HEK293 (cell line): Measurements from ENCODE around the gene PRM3.

Experiments used
- CTCF ChIA-PET: fragments of 350-600 bp; formaldehyde crosslinking; extraction: SDS; loops from one replicate; lab custom pipeline; 2021; ENCODE audit warnings: antibody characterized with exemption; lab: Yijun Ruan, JAX
- POLR2A ChIA-PET: fragments of 300-600 bp; formaldehyde crosslinking; extraction: SDS; loops from one replicate; lab custom pipeline; 2020; ENCODE audit warnings: antibody characterized with exemption, inconsistent platforms; lab: Yijun Ruan, JAX
- H3K27ac ChIP-seq: fragments of 200-500 bp; sonication (Bioruptor generic); 2 replicates; pipeline ENCODE4 v1.5.1; 2014; ENCODE audit warnings: low read depth, low read length, control low read depth, inconsistent platforms; ENCODE audit errors: extremely low read depth
- H3K36me3 ChIP-seq, 2 experiments: fragments of 200-500 bp in 1 of 2; sonication (Bioruptor generic) in 1 of 2; 1 replicate in 1 of 2; 2 replicates in 1 of 2; pipeline ENCODE4 v1.5.1; 2014 to 2017; ENCODE audit warnings: inconsistent platforms in 2 of 2, low read length in 2 of 2; ENCODE audit not compliant: control insufficient read depth in 2 of 2, insufficient read depth in 1 of 2
- H3K4me1 ChIP-seq: fragments of 200-500 bp; sonication (Bioruptor generic); 2 replicates; pipeline ENCODE4 v1.5.1; 2014; ENCODE audit warnings: mild to moderate bottlenecking, low read length, inconsistent platforms; ENCODE audit not compliant: control insufficient read depth, insufficient read depth
- H3K4me3 ChIP-seq: 2 replicates; pipeline ENCODE4 v1.5.1; 2011; ENCODE audit warnings: low read depth, mild to moderate bottlenecking, control low read depth, low read length, moderate library complexity
- H3K9me3 ChIP-seq: fragments of 200-500 bp; sonication (Bioruptor generic); 2 replicates; pipeline ENCODE4 v1.5.1; 2014; ENCODE audit warnings: low read depth, low read length, inconsistent platforms; ENCODE audit not compliant: control insufficient read depth, insufficient read depth
- BCL11A ChIP-seq: fragments of 450-650 bp; formaldehyde crosslinking; IDR thresholded peaks from 2 replicates; pipeline ENCODE4 v1.5.1; 2016; ENCODE audit warnings: low read depth, missing biosample characterization, missing genetic modification characterization
- GLI4 ChIP-seq: fragments of 450-650 bp; formaldehyde crosslinking; IDR thresholded peaks from 2 replicates; pipeline ENCODE4 v1.5.1; 2016; ENCODE audit warnings: missing biosample characterization, missing genetic modification characterization
- RBAK ChIP-seq: fragments of 450-650 bp; formaldehyde crosslinking; IDR thresholded peaks from 2 replicates; pipeline ENCODE4 v1.5.1; 2016; ENCODE audit warnings: missing biosample characterization, missing genetic modification characterization
- SP7 ChIP-seq: fragments of 450-650 bp; formaldehyde crosslinking; IDR thresholded peaks from 2 replicates; pipeline ENCODE4 v1.5.1; 2016; ENCODE audit warnings: missing biosample characterization, missing genetic modification characterization
- ZFP69B ChIP-seq: fragments of 450-650 bp; formaldehyde crosslinking; IDR thresholded peaks from 2 replicates; pipeline ENCODE4 v1.5.1; 2016; ENCODE audit warnings: missing biosample characterization, missing genetic modification characterization
- ZNF132 ChIP-seq: fragments of 450-650 bp; formaldehyde crosslinking; IDR thresholded peaks from 2 replicates; pipeline ENCODE4 v1.5.1; 2017; ENCODE audit warnings: missing biosample characterization, missing genetic modification characterization, borderline replicate concordance
- ZNF292 ChIP-seq: fragments of 450-650 bp; formaldehyde crosslinking; IDR thresholded peaks from 2 replicates; pipeline ENCODE4 v1.5.1; 2016; ENCODE audit warnings: low read depth, missing biosample characterization, missing genetic modification characterization, borderline replicate concordance
- ZNF544 ChIP-seq: fragments of 450-650 bp; formaldehyde crosslinking; IDR thresholded peaks from 2 replicates; pipeline ENCODE4 v1.5.0; 2017; ENCODE audit warnings: missing biosample characterization, missing genetic modification characterization
- ZNF548 ChIP-seq: fragments of 450-650 bp; formaldehyde crosslinking; IDR thresholded peaks from 2 replicates; pipeline ENCODE4 v1.5.1; 2016; ENCODE audit warnings: missing biosample characterization, missing genetic modification characterization
- ZNF660 ChIP-seq: fragments of 450-650 bp; IDR thresholded peaks from 2 replicates; pipeline ENCODE4 v1.5.1; 2018; ENCODE audit warnings: missing biosample characterization, mild to moderate bottlenecking, missing genetic modification characterization
- ZNF785 ChIP-seq: fragments of 450-650 bp; formaldehyde crosslinking; IDR thresholded peaks from 2 replicates; pipeline ENCODE4 v1.5.1; 2016; ENCODE audit warnings: missing biosample characterization, missing genetic modification characterization
- TF ChIP-seq, protein P1 (sequence below): fragments of 450-650 bp; formaldehyde crosslinking; IDR thresholded peaks from 2 replicates; pipeline ENCODE4 v1.5.1; 2016; ENCODE audit warnings: missing biosample characterization, missing genetic modification characterization, low read depth
- TF ChIP-seq, protein P2 (sequence below): fragments of 450-650 bp; formaldehyde crosslinking; IDR thresholded peaks from 2 replicates; pipeline ENCODE4 v1.5.1; 2016; ENCODE audit warnings: missing biosample characterization, missing genetic modification characterization
- TF ChIP-seq, protein P3 (sequence below): fragments of 450-650 bp; IDR thresholded peaks from 2 replicates; pipeline ENCODE4 v1.5.1; 2018; ENCODE audit warnings: missing biosample characterization, missing genetic modification characterization
- TF ChIP-seq, protein P4 (sequence below): fragments of 450-650 bp; formaldehyde crosslinking; IDR thresholded peaks from 2 replicates; pipeline ENCODE4 v1.5.1; 2016; ENCODE audit warnings: missing biosample characterization, missing genetic modification characterization

Gene PRM3

DNA sequence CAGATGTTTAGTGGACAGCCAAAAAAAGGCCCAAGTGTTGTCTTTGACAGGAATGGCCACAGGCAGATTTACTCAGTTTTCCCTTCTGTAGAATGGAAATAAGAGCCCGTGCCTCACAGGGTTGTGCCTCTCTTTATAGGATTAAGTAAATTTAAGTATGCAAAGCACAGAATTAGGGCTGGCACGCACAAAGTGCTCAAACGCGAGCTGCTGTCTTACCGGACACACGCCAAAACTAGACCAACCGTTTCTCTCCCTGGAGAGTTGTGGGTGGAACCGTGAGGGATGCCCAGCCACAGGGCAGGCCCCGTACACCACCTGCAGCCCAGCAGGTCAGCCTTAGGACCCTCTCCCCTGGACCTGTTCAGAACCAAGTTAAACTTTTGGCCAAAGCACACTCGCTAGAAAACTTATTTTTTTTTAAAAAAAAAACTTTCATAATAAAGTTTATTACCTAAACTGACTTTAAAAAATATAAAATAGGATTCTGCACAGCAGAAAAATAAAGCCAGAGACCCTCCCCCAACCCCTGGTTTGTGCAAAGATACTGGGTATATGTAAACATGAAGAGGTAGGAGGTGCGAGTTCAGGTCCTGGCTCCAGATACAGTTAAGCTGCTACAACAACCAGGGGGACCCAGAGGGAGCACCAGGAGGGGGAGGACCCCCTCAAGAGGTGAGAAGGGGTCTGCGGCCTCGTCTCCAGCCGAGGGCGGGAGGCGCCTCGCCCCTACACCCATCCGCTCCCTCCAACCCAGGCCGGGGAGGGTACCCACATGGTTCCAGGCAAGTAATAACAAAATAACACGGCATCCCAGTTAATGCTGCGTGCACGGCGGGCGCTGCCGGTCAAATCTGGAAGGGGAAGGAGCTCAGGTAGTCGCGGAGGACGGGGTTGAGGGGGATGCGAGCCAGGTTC is 19.2 kb downstream of the PRM3 start (continued):
- TF ChIP-seq ZNF785 (no peak), ZFP69B (tag by site-specific recombination) (no peak), ZNF548 (tag by site-specific recombination) (no peak), RBAK (tag by site-specific recombination) (no peak), SP7 (tag by site-specific recombination) (no peak), BCL11A (tag by site-specific recombination) (no peak), GLI4 (no peak), ZNF292 (tag by site-specific recombination) (no peak)
- TF ChIP-seq, protein P1, sequence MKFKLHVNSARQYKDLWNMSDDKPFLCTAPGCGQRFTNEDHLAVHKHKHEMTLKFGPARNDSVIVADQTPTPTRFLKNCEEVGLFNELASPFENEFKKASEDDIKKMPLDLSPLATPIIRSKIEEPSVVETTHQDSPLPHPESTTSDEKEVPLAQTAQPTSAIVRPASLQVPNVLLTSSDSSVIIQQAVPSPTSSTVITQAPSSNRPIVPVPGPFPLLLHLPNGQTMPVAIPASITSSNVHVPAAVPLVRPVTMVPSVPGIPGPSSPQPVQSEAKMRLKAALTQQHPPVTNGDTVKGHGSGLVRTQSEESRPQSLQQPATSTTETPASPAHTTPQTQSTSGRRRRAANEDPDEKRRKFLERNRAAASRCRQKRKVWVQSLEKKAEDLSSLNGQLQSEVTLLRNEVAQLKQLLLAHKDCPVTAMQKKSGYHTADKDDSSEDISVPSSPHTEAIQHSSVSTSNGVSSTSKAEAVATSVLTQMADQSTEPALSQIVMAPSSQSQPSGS (tag by site-specific recombination) = no peak
- TF ChIP-seq, protein P2, sequence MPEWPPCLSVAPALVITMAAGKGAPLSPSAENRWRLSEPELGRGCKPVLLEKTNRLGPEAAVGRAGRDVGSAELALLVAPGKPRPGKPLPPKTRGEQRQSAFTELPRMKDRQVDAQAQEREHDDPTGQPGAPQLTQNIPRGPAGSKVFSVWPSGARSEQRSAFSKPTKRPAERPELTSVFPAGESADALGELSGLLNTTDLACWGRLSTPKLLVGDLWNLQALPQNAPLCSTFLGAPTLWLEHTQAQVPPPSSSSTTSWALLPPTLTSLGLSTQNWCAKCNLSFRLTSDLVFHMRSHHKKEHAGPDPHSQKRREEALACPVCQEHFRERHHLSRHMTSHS = no peak

DNA sequence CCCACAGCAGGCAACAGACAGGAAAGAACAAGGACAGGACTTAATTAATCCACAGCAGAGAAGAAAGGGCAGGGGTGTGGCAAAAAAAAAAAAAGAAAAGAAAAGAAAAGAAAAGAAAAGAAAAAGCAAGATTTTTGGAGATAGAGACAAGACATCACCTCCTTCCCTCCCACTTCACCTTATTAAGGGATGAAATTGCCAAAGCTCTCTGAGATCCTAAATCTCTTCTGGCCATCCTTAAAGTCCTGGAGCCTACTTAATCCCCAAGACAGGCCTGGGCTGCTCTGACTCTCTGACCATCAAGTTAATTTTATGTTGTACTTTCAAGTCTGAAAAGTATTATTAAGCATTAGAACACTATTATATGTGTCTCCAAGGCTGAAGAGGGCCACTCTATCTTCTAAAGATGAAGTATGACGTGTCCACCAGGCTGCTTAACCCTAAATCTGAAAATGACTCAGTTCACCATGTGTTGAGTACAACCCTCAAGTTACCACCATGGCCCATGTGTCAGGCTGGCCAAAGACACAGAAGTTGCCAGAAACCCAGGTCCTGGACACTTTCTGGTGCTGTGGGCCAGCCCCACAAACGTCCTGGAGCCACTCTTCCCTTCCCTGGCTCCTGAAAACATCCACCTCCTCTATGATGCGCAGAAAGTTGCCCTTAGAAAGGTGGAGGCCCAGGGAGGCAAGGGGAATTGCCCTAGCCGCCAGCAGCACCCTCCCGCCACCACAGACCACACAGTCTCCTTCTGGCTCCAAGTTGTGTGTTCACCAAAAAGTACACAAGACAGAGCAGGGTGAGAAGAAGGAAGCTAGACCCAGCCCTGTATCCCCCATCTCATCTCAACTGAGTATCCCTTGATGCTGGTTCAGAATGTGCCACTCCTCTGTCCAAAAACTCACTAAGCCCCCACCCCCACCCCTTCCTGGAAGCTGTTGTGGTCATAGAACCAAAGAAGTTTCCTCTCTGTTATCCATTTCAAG is 20.1 kb downstream of the PRM3 start:
- TF ChIP-seq, protein P3, sequence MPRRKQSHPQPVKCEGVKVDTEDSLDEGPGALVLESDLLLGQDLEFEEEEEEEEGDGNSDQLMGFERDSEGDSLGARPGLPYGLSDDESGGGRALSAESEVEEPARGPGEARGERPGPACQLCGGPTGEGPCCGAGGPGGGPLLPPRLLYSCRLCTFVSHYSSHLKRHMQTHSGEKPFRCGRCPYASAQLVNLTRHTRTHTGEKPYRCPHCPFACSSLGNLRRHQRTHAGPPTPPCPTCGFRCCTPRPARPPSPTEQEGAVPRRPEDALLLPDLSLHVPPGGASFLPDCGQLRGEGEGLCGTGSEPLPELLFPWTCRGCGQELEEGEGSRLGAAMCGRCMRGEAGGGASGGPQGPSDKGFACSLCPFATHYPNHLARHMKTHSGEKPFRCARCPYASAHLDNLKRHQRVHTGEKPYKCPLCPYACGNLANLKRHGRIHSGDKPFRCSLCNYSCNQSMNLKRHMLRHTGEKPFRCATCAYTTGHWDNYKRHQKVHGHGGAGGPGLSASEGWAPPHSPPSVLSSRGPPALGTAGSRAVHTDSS (tag by site-specific recombination) = no peak
- TF ChIP-seq, protein P4, sequence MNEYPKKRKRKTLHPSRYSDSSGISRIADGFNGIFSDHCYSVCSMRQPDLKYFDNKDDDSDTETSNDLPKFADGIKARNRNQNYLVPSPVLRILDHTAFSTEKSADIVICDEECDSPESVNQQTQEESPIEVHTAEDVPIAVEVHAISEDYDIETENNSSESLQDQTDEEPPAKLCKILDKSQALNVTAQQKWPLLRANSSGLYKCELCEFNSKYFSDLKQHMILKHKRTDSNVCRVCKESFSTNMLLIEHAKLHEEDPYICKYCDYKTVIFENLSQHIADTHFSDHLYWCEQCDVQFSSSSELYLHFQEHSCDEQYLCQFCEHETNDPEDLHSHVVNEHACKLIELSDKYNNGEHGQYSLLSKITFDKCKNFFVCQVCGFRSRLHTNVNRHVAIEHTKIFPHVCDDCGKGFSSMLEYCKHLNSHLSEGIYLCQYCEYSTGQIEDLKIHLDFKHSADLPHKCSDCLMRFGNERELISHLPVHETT (tag by site-specific recombination) = no peak
- TF ChIP-seq ZNF544 (tag by site-specific recombination) (no peak), ZNF132 (tag by site-specific recombination) (no peak), ZNF660 (tag by site-specific recombination) (no peak), SP7 (tag by site-specific recombination) (no peak)
- TF ChIP-seq, all 188 proteins: peak for 0
- Histone ChIP-seq H3K27ac (no peak overlapping the region), H3K9me3 (no peaks in the 10 kb centered on the region), H3K4me1 (peaks cover 5% of the 10 kb centered on the region; the same call in 1 of the 2 replicates), H3K4me3 (no peak overlapping the region), H3K36me3 (no peaks in the 10 kb centered on the region)
- ChIA-PET CTCF (interaction anchor here (0.5 to 6.8 kb wide), 4 partner anchors 8 to 299 kb away, joined by 3 to 58 read pairs (median 6); no protein-coding TSS in a partner anchor), POLR2A (interaction anchor here (1.0 kb wide), 1 partner anchor 99 kb away, joined by 4 read pairs; no protein-coding TSS in a partner anchor)
